K562 (cell line): ENCODE results near the gene KMT2C.

Experiments
- CHD1 ChIP-seq: fragments of 200-600 bp; sonication (generic); IDR thresholded peaks from one replicate; pipeline ENCODE4 v1.6.1; 2012; ENCODE audit warnings: mild to moderate bottlenecking, moderate library complexity, low read length, inconsistent platforms
- CHD2 ChIP-seq: IDR thresholded peaks from 2 replicates; pipeline ENCODE4 v1.6.1; 2011; ENCODE audit warnings: low read depth, low read length
- CREB1 ChIP-seq, 2 experiments: sonication (generic) in 1 of 2; formaldehyde crosslinking in 1 of 2; IDR thresholded peaks; 2 replicates each; pipeline versions ENCODE4 v1.6.1 to v1.8.0; 2012 to 2022; ENCODE audit warnings: inconsistent platforms in 1 of 2, mild to moderate bottlenecking in 1 of 2, missing genetic modification reagents in 1 of 2, moderate library complexity in 1 of 2
- CREM ChIP-seq: IDR thresholded peaks from 2 replicates; pipeline ENCODE4 v1.6.1; 2014; ENCODE audit warnings: antibody characterized with exemption, low read depth
- KAT2B ChIP-seq: IDR thresholded peaks from one replicate; pipeline ENCODE4 v1.6.1; 2012; ENCODE audit warnings: low read depth, mild to moderate bottlenecking, control low read depth, inconsistent platforms, low read length, moderate library complexity
- MEF2D ChIP-seq: conservative IDR thresholded peaks from 2 replicates; pipeline ENCODE4 v1.6.1; 2016; ENCODE audit warnings: low read depth, missing genetic modification characterization, missing compliant biosample characterization
- PHF21A ChIP-seq: fragments of 450-650 bp; IDR thresholded peaks from 2 replicates; pipeline ENCODE4 v1.6.1; 2017; ENCODE audit warnings: low read depth, borderline replicate concordance
- POLR2AphosphoS5 ChIP-seq: IDR thresholded peaks from 2 replicates; pipeline ENCODE4 v1.6.1; 2011; ENCODE audit warnings: mild to moderate bottlenecking, low read depth, low read length, moderate library complexity; ENCODE audit not compliant: control insufficient read depth, insufficient read depth
- SNIP1 ChIP-seq: fragments of 450-650 bp; IDR thresholded peaks from 2 replicates; pipeline ENCODE4 v1.7.1; 2017; ENCODE audit warnings: low read depth, mild to moderate bottlenecking
- YY1 ChIP-seq, 3 experiments: IDR thresholded peaks; 2 replicates each; pipeline ENCODE4 v1.6.1; 2011; ENCODE audit warnings: low read length in 2 of 3, mild to moderate bottlenecking in 2 of 3, moderate library complexity in 2 of 3, borderline replicate concordance in 1 of 3, control low read depth in 1 of 3, low read depth in 1 of 3; ENCODE audit not compliant: insufficient read depth in 3 of 3, insufficient replicate concordance in 2 of 3, control insufficient read depth in 1 of 3, insufficient read length in 1 of 3; ENCODE audit errors: extremely low read depth in 1 of 3
- TF ChIP-seq, protein P1 (sequence below): sonication (generic); formaldehyde crosslinking; IDR thresholded peaks from 2 replicates; pipeline ENCODE4 v1.8.0; 2023; ENCODE audit warnings: mild to moderate bottlenecking, missing genetic modification reagents
- TF ChIP-seq, protein P2 (sequence below), 3 experiments: IDR thresholded peaks in 2 of 3; conservative IDR thresholded peaks in 1 of 3; 2 replicates each; pipeline ENCODE4 v1.5.1; 2011 to 2012; ENCODE audit warnings: low read length in 3 of 3, mild to moderate bottlenecking in 3 of 3, control low read depth in 2 of 3, improper control_type of control experiment in 1 of 3, inconsistent platforms in 1 of 3, low read depth in 1 of 3, mixed read lengths in 1 of 3, moderate library complexity in 1 of 3; ENCODE audit not compliant: insufficient read depth in 2 of 3

DNA sequence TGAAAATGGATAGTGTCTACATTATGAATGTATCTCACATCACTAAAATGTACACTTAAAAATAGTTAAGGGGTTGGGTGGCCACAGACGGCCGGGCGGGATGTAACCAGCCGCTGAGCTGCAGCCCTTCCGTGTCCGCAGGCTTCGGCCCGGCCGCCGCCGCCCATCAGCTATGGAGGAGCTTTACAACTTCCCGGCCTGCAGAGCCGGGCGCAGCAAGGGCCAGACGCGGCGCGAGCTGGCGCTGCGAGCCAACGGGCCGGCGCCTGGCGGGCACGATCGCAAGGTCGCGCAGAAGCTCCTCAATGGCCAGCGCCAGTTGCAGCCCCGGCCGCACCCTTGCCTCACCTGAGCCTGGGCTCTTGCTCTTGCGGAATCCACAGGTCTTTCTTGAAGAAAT lies 69.1 kb downstream of the KMT2C start:
- TF ChIP-seq POLR2AphosphoS5 (no peak), KAT2B (no peak), MEF2D (tag) (no peak), SNIP1 (no peak), PHF21A (no peak), CREB1 (IDR thresholded peaks at IDR 0.05) (no peak), CREB1 (CRISPR knock-in tag; IDR thresholded peaks at IDR 0.05) (no peak), CHD1 (no peak), CREM (no peak), YY1 (IDR thresholded peaks at IDR 0.05; ENCODE audit: borderline replicate concordance in 1 of 3, control insufficient read depth in 1 of 3, extremely low read depth in 1 of 3, insufficient read depth in 3 of 3, insufficient read length in 1 of 3, insufficient replicate concordance in 2 of 3, low read depth in 1 of 3, low read length in 2 of 3) (no peak), CHD2 (no peak)
- TF ChIP-seq, protein P1, sequence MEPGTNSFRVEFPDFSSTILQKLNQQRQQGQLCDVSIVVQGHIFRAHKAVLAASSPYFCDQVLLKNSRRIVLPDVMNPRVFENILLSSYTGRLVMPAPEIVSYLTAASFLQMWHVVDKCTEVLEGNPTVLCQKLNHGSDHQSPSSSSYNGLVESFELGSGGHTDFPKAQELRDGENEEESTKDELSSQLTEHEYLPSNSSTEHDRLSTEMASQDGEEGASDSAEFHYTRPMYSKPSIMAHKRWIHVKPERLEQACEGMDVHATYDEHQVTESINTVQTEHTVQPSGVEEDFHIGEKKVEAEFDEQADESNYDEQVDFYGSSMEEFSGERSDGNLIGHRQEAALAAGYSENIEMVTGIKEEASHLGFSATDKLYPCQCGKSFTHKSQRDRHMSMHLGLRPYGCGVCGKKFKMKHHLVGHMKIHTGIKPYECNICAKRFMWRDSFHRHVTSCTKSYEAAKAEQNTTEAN (CRISPR knock-in tag) = no peak
- TF ChIP-seq, protein P2, sequence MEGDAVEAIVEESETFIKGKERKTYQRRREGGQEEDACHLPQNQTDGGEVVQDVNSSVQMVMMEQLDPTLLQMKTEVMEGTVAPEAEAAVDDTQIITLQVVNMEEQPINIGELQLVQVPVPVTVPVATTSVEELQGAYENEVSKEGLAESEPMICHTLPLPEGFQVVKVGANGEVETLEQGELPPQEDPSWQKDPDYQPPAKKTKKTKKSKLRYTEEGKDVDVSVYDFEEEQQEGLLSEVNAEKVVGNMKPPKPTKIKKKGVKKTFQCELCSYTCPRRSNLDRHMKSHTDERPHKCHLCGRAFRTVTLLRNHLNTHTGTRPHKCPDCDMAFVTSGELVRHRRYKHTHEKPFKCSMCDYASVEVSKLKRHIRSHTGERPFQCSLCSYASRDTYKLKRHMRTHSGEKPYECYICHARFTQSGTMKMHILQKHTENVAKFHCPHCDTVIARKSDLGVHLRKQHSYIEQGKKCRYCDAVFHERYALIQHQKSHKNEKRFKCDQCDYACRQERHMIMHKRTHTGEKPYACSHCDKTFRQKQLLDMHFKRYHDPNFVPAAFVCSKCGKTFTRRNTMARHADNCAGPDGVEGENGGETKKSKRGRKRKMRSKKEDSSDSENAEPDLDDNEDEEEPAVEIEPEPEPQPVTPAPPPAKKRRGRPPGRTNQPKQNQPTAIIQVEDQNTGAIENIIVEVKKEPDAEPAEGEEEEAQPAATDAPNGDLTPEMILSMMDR (IDR thresholded peaks at IDR 0.05 in 2 of 3, conservative IDR thresholded peaks at IDR 0.05 in 1 of 3; ENCODE audit: insufficient read depth in 2 of 3, low read depth in 1 of 3, low read length in 3 of 3) = no peak
